NCI-H748 (cell line): ENCODE data around the gene PIM3.

Experiments used
- DNase-seq: peaks from one replicate; lab custom pipeline; 2025; ENCODE audit not compliant: unreplicated experiment; lab: John Stamatoyannopoulos, UW

PIM3 gene

GRCh38 chr22:49927483-49928184 is 32.9 kb upstream of the PIM3 start:
- DNase-seq, result no peak

- no peak for DNase-seq
Observed at GRCh38 chr22:49928185-49928495, 32.4 kb upstream of the PIM3 start.

- no peak for DNase-seq
Observed at GRCh38 chr22:49928555-49929210, 31.9 kb upstream of the PIM3 start.

- peak; percentile 68 for DNase-seq
Observed at GRCh38 chr22:49929211-49929979, 31.2 kb upstream of the PIM3 start.

GRCh38 chr22:49929994-49930575 is 30.5 kb upstream of the PIM3 start:
- DNase-seq, result peak; percentile 46

- DNase-seq, result peak; percentile 89
Observed at GRCh38 chr22:49930596-49931412, 29.8 kb upstream of the PIM3 start.

GRCh38 chr22:49933236-49934159 is 27.1 kb upstream of the PIM3 start:
- DNase-seq, result no peak

- DNase-seq, result peak; percentile 28
Observed at GRCh38 chr22:49934160-49934890, 26.2 kb upstream of the PIM3 start.

- DNase-seq, result peak; percentile 75
Observed at GRCh38 chr22:49934891-49935557, 25.5 kb upstream of the PIM3 start.

- DNase-seq, result peak; percentile 74
Observed at GRCh38 chr22:49935561-49935960, 25.0 kb upstream of the PIM3 start.

GRCh38 chr22:49936018-49936972 is 24.3 kb upstream of the PIM3 start:
- peak; percentile 88 for DNase-seq

GRCh38 chr22:49936973-49937757 is 23.4 kb upstream of the PIM3 start:
- peak; percentile 52 for DNase-seq

- no peak for DNase-seq
Observed at GRCh38 chr22:49937758-49938564, 22.6 kb upstream of the PIM3 start.

GRCh38 chr22:49938565-49939136 is 21.9 kb upstream of the PIM3 start:
- DNase-seq, result no peak

- DNase-seq, result no peak
Observed at GRCh38 chr22:49941507-49942316, 18.9 kb upstream of the PIM3 start.
